ENCODE results near the gene TAAR9.

TAAR9 gene, protein sequence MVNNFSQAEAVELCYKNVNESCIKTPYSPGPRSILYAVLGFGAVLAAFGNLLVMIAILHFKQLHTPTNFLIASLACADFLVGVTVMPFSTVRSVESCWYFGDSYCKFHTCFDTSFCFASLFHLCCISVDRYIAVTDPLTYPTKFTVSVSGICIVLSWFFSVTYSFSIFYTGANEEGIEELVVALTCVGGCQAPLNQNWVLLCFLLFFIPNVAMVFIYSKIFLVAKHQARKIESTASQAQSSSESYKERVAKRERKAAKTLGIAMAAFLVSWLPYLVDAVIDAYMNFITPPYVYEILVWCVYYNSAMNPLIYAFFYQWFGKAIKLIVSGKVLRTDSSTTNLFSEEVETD

DNA sequence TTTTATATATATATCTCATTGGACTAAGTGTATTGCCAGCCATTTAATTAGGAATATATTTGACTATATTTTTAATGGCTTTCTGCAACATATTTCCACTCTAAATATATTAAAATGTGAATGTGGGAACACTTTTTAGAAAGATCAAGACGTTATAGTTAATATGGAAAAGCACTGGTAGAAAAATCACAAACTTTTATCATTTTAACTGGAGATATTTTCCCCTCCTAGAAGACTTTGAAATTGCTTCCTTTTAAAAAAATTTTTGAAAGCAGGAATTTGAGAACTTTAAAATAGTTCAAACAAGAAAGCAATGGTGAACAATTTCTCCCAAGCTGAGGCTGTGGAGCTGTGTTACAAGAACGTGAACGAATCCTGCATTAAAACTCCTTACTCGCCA is at the start of gene TAAR9:
TAAR9 (plus strand) TSS at position 301 of the 400 bp plus-strand sequence; CDS start at position 314, 13 bp downstream.
- DNase-seq: no peak

GRCh38 chr6:132489376-132489775 is 48.7 kb upstream of the TAAR9 start:
- no peak for DNase-seq

DNA sequence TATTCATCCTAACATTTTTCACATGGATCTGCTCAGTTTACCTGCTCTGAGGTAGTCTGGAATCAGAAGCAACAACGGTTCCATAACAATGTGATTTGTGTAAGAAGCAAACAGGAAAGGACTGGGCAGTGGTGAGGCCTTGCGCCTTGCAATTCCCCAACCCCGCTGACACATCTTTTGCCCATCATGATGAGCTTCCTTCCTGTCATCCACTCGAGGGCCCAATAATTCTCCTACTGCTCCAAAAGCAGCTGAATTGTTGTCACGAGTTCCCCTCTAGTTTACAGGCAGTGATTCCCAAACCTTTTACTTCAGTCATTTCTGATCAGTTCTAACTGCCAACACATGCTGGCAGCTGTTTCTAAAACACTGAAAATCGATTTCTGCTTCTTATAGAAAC is 48.1 kb upstream of the TAAR9 start:
- peak in 7 of 56 donors; percentile 5 to 23 (median 12) for DNase-seq

GRCh38 chr6:132490478-132491204 is 47.4 kb upstream of the TAAR9 start:
- DNase-seq: peak in 2 of 56 donors; percentile 5 to 14

DNA sequence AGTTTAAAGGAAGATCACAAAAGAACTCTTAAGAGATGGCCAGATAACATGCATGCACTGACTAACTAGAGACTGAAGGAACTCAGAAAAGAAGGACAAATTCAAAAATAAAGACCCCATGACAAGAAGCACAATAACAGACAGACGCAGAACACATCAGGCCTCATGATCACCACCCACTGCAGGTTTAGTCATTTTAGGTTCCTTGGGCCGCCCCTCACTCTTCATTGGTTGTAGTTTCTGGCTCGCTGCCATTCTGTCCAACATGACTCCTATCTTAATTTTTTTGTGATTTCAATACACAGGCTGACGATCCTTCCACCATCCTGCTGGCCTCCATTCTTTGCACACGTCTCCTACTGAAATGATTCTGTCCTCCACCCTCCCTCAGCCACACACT is 46.8 kb upstream of the TAAR9 start:
- DNase-seq: peak in 9 of 56 donors; percentile 4 to 50 (median 18)

DNA sequence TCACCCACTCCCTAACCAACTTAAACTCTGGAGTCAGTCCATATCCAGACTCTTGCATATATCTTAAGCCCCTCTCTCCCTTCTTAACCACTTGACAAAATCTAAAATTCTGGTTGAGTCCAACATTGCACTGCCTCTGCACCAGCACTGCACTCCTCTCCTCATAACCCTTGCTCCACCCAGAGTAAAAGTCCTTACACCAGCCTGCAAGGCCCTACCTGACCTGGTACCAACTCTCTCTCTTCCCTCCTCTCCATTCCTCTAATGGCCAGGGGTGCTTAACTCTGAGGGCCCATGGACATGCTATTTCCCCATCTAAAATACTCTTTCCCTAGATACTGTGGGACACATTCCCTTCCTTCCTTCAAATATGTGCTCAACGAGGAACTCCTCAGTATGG is 46.2 kb upstream of the TAAR9 start:
- no peak for DNase-seq

GRCh38 chr6:132494954-132495353 is 43.1 kb upstream of the TAAR9 start:
- no peak for DNase-seq

DNA sequence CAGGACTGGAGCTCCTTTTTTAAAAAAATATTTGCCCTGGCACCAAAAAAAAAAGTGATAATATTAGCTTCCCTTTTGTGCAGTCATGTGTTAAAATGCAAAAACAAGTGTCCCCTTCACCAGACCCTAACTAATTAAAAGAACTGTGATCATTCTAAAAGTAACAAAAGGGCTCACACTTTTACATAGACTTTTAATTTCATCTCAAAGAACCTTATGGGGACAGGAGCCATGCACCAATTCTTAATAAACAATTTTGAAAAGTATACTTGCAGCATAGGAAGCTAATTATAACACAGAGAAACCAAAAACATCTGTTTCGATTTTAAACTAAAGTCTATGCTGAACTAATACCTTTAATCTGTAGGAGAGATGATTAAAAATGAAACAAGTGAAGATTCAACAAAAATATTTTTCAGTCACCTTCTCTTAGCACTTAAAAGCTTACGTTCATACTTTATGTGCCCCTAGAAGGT is 42.4 kb upstream of the TAAR9 start:
- DNase-seq: no peak

DNA sequence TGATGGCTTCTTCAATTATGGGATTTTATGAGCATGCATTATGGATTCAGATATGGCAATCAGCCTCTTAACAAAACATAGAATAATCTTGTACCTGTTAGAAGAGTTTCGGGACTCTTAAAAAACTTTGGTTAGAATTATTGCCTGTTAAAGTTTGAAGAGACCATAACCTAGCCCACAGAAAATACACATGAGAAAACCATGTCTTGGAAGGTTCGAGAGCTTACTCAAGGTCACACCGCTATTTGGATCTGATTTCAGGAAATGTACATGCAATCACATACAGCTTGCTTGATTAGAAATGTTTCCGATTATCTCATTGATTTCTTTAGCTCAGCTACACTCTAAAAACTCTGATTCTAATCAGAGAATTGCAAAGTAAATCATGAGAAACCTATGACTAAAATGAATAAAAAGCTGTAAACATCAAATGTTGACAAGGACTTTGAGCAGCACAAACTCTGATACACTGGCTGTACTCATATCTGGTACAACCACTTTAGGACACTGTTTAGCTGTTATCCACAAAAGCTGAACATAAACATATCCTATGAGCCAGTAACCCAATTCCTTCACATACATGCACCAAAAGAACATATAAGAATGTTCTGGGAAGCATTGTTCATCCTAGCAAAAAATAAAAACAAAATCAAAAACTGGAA is 41.4 kb upstream of the TAAR9 start:
- no peak for DNase-seq

DNA sequence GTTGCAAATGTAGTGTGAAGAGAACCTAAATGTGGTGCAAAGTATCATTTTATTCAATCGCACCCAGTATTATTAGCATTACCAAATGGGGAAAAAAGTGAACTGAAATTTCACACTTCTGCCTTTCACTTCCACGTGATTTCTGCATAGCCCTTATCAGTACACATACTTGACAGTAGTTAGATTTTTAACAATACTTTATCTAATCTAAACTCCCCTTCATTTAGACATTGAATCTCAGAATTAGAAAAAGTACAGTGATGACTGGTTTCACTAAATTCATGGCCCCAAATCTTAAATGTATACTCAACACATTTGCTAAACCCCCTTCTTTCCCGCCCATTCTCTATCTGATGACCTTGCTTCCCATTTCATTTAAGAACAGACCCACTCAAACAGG is 39.4 kb upstream of the TAAR9 start:
- DNase-seq: no peak

GRCh38 chr6:132499757-132500156 is 38.3 kb upstream of the TAAR9 start:
- no peak for DNase-seq

DNA sequence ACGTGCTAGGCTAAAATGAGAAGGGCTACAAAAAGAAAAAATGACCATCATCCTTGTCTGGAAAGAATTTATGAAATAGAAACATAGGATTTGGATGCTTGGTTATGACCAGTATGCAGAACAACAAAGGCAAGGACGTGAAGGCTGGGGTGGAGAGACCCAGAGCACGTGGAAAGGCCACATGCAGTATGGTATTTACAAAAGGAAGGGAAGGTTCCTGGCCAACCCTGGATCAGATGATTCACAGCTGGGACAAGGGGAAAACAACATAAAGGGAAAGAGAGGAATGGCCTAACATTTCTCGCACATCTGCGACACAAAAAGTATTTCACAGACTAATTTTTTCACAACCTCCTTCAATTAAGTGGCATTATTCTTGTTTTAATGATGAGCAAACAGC is 33.3 kb upstream of the TAAR9 start:
- DNase-seq: no peak

- DNase-seq: no peak
Measured at GRCh38 chr6:132505158-132505557, 32.9 kb upstream of the TAAR9 start.

DNA sequence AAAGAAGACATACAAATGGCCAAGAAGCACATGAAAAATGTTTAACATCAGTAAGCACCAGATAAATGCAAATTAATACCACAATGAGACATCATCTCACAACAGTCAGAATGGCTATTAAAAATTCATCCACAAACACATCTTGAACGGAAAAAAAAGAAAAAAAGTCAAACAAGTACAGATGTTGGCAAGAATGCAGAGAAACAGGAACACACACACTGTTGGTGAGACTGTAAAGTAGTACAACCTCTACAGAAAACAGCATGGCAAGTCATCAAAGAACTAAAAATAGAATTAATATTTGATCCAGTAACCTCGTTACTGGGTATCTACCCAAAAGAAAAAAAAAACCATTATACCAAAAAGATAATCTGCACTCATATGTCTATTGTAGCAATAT is 31.6 kb upstream of the TAAR9 start:
- no peak for DNase-seq

DNA sequence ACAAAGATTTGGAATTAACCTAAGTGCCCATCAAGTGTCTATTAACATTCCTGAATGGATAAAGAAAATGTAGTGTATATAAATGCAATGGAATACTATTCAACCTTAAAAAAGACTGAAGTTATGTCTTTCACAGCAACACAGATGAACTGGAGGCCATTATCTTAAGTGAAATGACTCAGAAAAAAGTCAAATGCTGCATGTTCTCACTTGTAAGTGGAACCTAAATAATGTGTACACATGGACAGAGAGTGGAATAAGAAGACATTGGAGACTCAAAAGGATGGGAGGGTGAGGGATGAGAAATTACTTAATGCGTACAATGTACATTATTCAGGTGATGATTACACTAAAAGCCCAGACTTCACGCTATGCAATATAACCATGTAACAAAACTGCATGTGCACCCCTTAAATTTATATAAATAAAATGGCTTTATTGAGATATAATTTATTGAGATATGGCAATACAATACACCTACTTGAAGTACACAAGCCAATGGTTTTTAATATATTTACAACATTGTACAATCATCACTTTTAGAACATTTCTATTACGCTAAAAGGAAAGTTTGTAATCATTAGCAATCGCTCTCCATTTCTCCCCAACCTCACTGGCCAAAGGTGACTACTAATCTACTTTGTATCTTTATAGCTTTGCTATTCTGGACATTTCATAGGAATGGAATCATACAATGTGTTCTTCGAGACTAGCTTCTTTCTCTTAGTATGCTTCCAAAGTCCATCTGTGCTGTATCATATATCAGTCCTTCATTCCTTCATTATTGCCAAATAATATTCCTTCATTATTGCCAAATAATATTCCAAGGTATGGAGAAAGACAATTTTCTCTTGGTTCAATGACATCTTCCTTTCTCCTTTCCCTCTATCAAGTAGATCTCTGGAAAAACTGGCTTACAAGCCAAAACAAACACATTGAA is 30.9 kb upstream of the TAAR9 start:
- no peak for DNase-seq

GRCh38 chr6:132511210-132511830 is 26.8 kb upstream of the TAAR9 start:
- peak in 2 of 56 donors; percentile 16 to 24 for DNase-seq

DNA sequence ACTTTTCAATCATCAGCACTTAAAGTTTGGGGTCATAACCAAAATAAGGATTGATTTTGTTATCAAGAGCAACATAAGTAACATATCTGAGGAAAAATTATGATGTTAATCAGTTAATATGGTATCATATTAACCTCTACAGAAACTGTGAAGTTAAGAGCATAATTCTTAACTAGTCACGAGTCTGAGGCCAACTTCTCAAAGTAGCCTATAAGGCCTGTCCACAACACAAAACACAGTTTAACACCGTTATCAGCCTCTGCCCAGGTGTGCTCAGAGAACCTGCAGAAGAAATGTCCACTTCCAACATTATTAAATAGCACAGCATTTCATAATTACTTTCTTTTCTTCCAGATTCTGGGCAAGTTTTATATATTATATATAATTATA is 26.3 kb upstream of the TAAR9 start:
- DNase-seq: no peak

DNA sequence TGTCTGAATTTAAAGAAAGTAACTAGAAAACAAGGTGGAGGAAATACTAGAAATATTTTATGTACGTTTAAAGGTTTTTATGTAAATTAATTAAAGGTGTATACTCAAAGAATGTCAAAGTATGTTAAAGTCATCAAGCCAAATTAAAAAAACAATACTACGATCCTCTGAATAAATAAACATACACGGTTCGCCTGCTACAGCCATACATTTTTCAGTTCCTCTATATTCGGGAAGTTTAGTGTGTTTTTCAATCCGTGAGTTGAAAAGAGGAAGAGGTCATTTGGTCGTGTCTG is 25.8 kb upstream of the TAAR9 start:
- DNase-seq: no peak

DNA sequence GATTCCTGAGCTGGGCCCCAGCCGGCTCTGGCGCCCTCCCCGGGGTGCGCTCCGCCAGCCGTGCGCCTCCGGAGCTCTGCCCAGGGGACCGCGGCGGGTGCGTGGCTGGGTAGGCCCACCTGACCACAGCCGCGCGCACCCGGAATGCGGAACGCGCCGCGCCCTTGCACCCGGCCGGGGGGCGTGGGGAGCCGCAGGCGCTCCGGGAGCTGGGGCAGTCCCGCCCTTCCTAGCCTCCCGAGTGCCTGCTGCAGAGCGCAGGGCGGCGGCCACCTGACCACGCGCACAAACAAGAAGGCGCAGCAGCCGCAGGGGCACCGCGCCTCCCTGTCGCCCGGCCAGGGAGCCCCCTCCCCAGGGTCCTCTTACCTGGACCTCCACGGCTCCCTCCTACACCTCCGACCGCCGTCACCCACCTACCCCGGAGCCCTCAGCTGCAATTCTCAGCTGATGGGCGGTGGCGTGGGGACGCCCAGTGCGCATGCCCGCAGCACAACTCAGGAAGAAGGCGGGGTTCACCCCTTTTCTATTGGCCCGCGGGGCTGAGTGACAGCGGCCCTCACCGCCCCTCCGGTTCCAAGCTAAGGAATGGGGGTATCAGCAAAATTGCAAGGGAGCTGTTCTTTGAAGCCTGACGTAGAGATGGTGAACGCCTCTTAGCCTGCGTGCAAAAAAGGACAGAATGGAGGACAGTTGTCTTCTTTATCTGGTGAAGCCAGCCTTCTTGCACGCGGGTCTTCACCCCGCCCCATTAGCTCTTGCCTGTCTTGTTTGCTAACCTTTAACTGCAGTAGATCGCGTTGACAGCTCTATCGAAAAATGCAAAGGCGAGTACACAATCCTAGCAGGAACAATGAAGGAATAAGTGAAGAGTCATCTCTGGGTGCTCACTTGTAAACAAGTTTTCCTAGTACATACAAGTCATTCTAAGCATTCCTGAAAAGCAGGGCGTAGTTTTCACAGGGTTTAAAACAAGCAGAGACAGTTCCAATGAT is 25.1 kb upstream of the TAAR9 start, which contains the start of gene STX7:
STX7 (minus strand) TSS at position 479 of the 995 bp plus-strand sequence. CDS start 9,586 bp downstream, outside the sequence.
- peak; percentile 67 to 96 (median 89) for DNase-seq

Data from amygdala (tissue), 56 donors.